ENCODE results near the gene RGL1. TPM values are rescaled to one million over a fixed set of nuclear protein-coding genes. Genes with fewer than 3 reads are reported as not detected.

RGL1 gene
- total RNA-seq, 1 experiment from 2014 or later: 1.3 TPM

- H4K20me1 ChIP-seq (ENCODE audit: insufficient read depth): no peaks in the 10 kb centered on the region
- ChIA-PET POLR2A (no interaction called here), RAD21 (ENCODE audit: low non-redundant PET in 1 of 2, low total read pairs in 2 of 2, uncharacterized antibody in 2 of 2, unreplicated experiment in 2 of 2) (no interaction called here), CTCF (no interaction called here)
- H3K27me3 ChIP-seq (ENCODE audit: insufficient read depth, low read length): no peaks in the 10 kb centered on the region
- H2AFZ ChIP-seq (ENCODE audit: low read depth, low read length, poor library complexity, severe bottlenecking): no peak overlapping the region
- BruUV-seq (replicated peaks): no TSS peak
- no peaks in the 10 kb centered on the region for H3K36me3 ChIP-seq (ENCODE audit: control insufficient read depth in 1 of 2, insufficient read depth in 2 of 2, low read length in 2 of 2)
- no peaks in the 10 kb centered on the region for H3K9me3 ChIP-seq (ENCODE audit: control insufficient read depth in 1 of 2, insufficient read depth in 1 of 2, low read depth in 1 of 2, low read length in 2 of 2)
- DNase-seq (ENCODE audit: low read depth, low spot score) (no peak), ATAC-seq (no peak)
- no peak overlapping the region for H3K9ac ChIP-seq (ENCODE audit: low read length)
- H3K27ac ChIP-seq (ENCODE audit: low read depth, low read length): no peak overlapping the region
- no peaks in the 10 kb centered on the region for H3K4me1 ChIP-seq (ENCODE audit: control insufficient read depth in 1 of 2, insufficient read depth in 2 of 2, low read length in 2 of 2)
- no peak overlapping the region for H3K4me2 ChIP-seq (ENCODE audit: low read length)
- TF ChIP-seq RAD21 (IDR thresholded peaks at IDR 0.05; ENCODE audit: low read depth): no peak
- H3K79me2 ChIP-seq (ENCODE audit: insufficient read depth, low read length): no peaks in the 10 kb centered on the region
- no peaks in the 10 kb centered on the region for H3K9me2 ChIP-seq (ENCODE audit: insufficient read depth)
- intact Hi-C loops (cut with micrococcal nuclease): no loop called here
- H3K4me3 ChIP-seq (replicated peaks in 1 of 2; ENCODE audit: low read depth in 1 of 2, low read length in 2 of 2): no peak overlapping the region
Measured at GRCh38 chr1:183859831-183860230, 54.9 kb downstream of the RGL1 start.

- ATAC-seq (no peak), DNase-seq (ENCODE audit: low read depth, low spot score) (no peak)
- intact Hi-C loops (cut with micrococcal nuclease): no loop called here
- CTCF ChIA-PET: no interaction called here
- Histone ChIP-seq H3K4me2 (ENCODE audit: low read length) (no peak overlapping the region), H3K27ac (ENCODE audit: low read depth, low read length) (no peak overlapping the region), H4K20me1 (ENCODE audit: insufficient read depth) (no peaks in the 10 kb centered on the region), H3K9me3 (ENCODE audit: control insufficient read depth in 1 of 2, insufficient read depth in 1 of 2, low read depth in 1 of 2, low read length in 2 of 2) (no peaks in the 10 kb centered on the region), H3K9me2 (ENCODE audit: insufficient read depth) (no peaks in the 10 kb centered on the region), H3K36me3 (ENCODE audit: control insufficient read depth in 1 of 2, insufficient read depth in 2 of 2, low read length in 2 of 2) (no peaks in the 10 kb centered on the region), H3K79me2 (ENCODE audit: insufficient read depth, low read length) (no peaks in the 10 kb centered on the region), H3K27me3 (ENCODE audit: insufficient read depth, low read length) (no peaks in the 10 kb centered on the region), H2AFZ (ENCODE audit: low read depth, low read length, poor library complexity, severe bottlenecking) (no peak overlapping the region), H3K4me1 (ENCODE audit: control insufficient read depth in 1 of 2, insufficient read depth in 2 of 2, low read length in 2 of 2) (no peaks in the 10 kb centered on the region), H3K4me3 (replicated peaks in 1 of 2; ENCODE audit: low read depth in 1 of 2, low read length in 2 of 2) (no peak overlapping the region), H3K9ac (ENCODE audit: low read length) (no peak overlapping the region)
- RAD21 ChIA-PET (ENCODE audit: low non-redundant PET in 1 of 2, low total read pairs in 2 of 2, uncharacterized antibody in 2 of 2, unreplicated experiment in 2 of 2): no interaction called here
- no TSS peak for BruUV-seq (replicated peaks)
- POLR2A ChIA-PET: no interaction called here
- TF ChIP-seq, protein P1, sequence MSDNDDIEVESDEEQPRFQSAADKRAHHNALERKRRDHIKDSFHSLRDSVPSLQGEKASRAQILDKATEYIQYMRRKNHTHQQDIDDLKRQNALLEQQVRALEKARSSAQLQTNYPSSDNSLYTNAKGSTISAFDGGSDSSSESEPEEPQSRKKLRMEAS (IDR thresholded peaks at IDR 0.05): no peak
- TF ChIP-seq, protein P2, sequence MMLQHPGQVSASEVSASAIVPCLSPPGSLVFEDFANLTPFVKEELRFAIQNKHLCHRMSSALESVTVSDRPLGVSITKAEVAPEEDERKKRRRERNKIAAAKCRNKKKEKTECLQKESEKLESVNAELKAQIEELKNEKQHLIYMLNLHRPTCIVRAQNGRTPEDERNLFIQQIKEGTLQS (IDR thresholded peaks at IDR 0.05): no peak
- TF ChIP-seq SIN3A (IDR thresholded peaks at IDR 0.05; ENCODE audit: low read depth) (no peak), JUND (IDR thresholded peaks at IDR 0.05) (no peak), ZNF274 (IDR thresholded peaks at IDR 0.05; ENCODE audit: low read depth, low read length) (no peak), ZFX (IDR thresholded peaks at IDR 0.05) (no peak), SRF (IDR thresholded peaks at IDR 0.05; ENCODE audit: low read depth) (no peak), POLR2A (IDR thresholded peaks at IDR 0.05; ENCODE audit: borderline replicate concordance, extremely low read depth, insufficient read depth, insufficient read length) (no peak), CTCF (IDR thresholded peaks at IDR 0.05 in 2 of 3, conservative IDR thresholded peaks at IDR 0.05 in 1 of 3; ENCODE audit: borderline replicate concordance in 1 of 3, insufficient read depth in 1 of 3, low read depth in 2 of 3, low read length in 2 of 3) (no peak), RAD21 (IDR thresholded peaks at IDR 0.05; ENCODE audit: low read depth) (no peak), POLR2AphosphoS5 (IDR thresholded peaks at IDR 0.05; ENCODE audit: low read depth, low read length) (no peak), EGR1 (IDR thresholded peaks at IDR 0.05; ENCODE audit: low read depth) (no peak)
Measured at GRCh38 chr1:183862967-183863366, 58.0 kb downstream of the RGL1 start.
